Measurements from ENCODE around the gene ATP1B3. TPM values are rescaled to one million over a fixed set of nuclear protein-coding genes. Genes with fewer than 3 reads are reported as not detected.

ATP1B3 gene
- total and polyA plus RNA-seq, 9 of the 15 experiments (the other 6 are each of a cell fraction or from before 2014, with no cell fraction given) = 48.3 to 202 (median 123) TPM

- peaks cover 83% of the 10 kb centered on the region for H3K36me3 ChIP-seq (ENCODE audit: control insufficient read depth, insufficient read depth, low read length)
- H3K27me3 ChIP-seq (ENCODE audit: control insufficient read depth in 2 of 2, insufficient read depth in 2 of 2, low read length in 2 of 2) = no peaks in the 10 kb centered on the region
- no peaks in the 10 kb centered on the region for H3K4me1 ChIP-seq (replicated peaks in 1 of 2; ENCODE audit: control insufficient read depth in 2 of 2, insufficient read depth in 2 of 2, low read length in 2 of 2)
- FAIRE-seq (no peak), ATAC-seq (no peak), DNase-seq (ENCODE audit: extremely low read depth in 1 of 4, low spot score in 3 of 4) (no peak)
- H3K4me3 ChIP-seq = no peak overlapping the region
- no TSS peak for BruUV-seq (replicated peaks)
- no peak overlapping the region for H3K9ac ChIP-seq (ENCODE audit: insufficient read depth in 1 of 2, low read depth in 2 of 2, low read length in 2 of 2)
- intact Hi-C loops (cut with micrococcal nuclease) (no loop called here), in situ Hi-C loops (cut with MboI) (loop anchor here (5.0 kb wide), 1 partner anchor 322 kb away; no protein-coding TSS in a partner anchor)
- no peaks in the 10 kb centered on the region for H3K79me2 ChIP-seq (ENCODE audit: control insufficient read depth, insufficient read depth, low read length)
- POLR2A ChIA-PET = no interaction called here
- CTCF ChIA-PET (ENCODE audit: low intra/inter-chr PET ratio) = no interaction called here
- no peak overlapping the region for H3K4me2 ChIP-seq (ENCODE audit: insufficient read depth, low read length)
- no peaks in the 10 kb centered on the region for H3K9me1 ChIP-seq (ENCODE audit: control insufficient read depth, insufficient read depth, low read length)
- H4K20me1 ChIP-seq (replicated peaks; ENCODE audit: control insufficient read depth, insufficient read depth, low read length) = no peaks in the 10 kb centered on the region
- no peaks in the 10 kb centered on the region for H3K9me3 ChIP-seq (replicated peaks; ENCODE audit: control insufficient read depth, insufficient read depth, low read depth, low read length)
- no peak overlapping the region for H3K27ac ChIP-seq (ENCODE audit: extremely low read depth, low read depth, low read length)
- TF ChIP-seq CEBPB (tag; IDR thresholded peaks at IDR 0.05) = 0 out of 2 replicates have a peak, but pooled peaks have one; percentile 27
- no peak for TF ChIP-seq ZNF277 (CRISPR knock-in tag; IDR thresholded peaks at IDR 0.05; ENCODE audit: borderline replicate concordance)
- TF ChIP-seq BHLHE40 (IDR thresholded peaks at IDR 0.05; ENCODE audit: low read length) = no peak
- H2AFZ ChIP-seq (ENCODE audit: low read depth, low read length) = no peak overlapping the region
- WGBS (ENCODE audit: insufficient coverage, low coverage, missing lambda C conversion rate) = 87% methylated on average over 8 of the region's 8 CpGs
Measured at GRCh38 chr3:141959589-141960554, 83.4 kb downstream of the ATP1B3 start.
